Pancreas (tissue), 10 donors: ENCODE data around the gene PRSS50. TPM values are rescaled to one million over a fixed set of nuclear protein-coding genes. Genes with fewer than 3 reads are reported as not detected.

Experiments used
- ATAC-seq, 4 donors: fragments of 200-7000 bp; cut with Tn5 transposase; one replicate each; pipeline versions ENCODE4 v1.8.0 to v1.9.1; 2020; ENCODE audit warnings: mild to moderate bottlenecking in 4 of 4, moderate library complexity in 4 of 4
- DNase-seq, 6 donors: peaks; one replicate each; pipeline ENCODE4 v3.0.0-alpha.2; 2020
- FAIRE-seq: peaks from 2 replicates; lab custom pipeline; 2012; peaks lifted over from hg19 to GRCh38; lab: Jason Lieb, UNC
- H3K27ac ChIP-seq, 4 donors: fragments of 200-600 bp; sonication (generic); 1 replicate in 3 of 4; 2 replicates in 1 of 4; pipeline versions ENCODE4 v1.5.0 to v1.8.0; 2020
- H3K27me3 ChIP-seq, 4 donors: fragments of 200-600 bp; one replicate each; pipeline ENCODE4 v1.8.0; 2021
- H3K36me3 ChIP-seq, 3 donors: fragments of 200-600 bp; sonication (generic) in 1 of 3; one replicate each; pipeline versions ENCODE4 v1.5.0 to v1.8.0; 2020 to 2021
- H3K4me1 ChIP-seq, 3 donors: fragments of 200-600 bp; one replicate each; pipeline ENCODE4 v1.8.0; 2021
- H3K4me3 ChIP-seq, 4 donors: fragments of 200-600 bp; sonication (generic) in 2 of 4; one replicate each; pipeline versions ENCODE4 v1.5.0 to v1.8.0; 2020 to 2021
- H3K9me3 ChIP-seq, 4 donors: fragments of 200-600 bp; one replicate each; pipeline ENCODE4 v1.8.0; 2021
- WGBS, 2 donors: extraction: QIAGEN DNeasy Blood & Tissue Kit; methylation state at CpG; one replicate each; pipeline ENCODE4 v1.1.7; 2013; 5-methylcytosine and 5-hydroxymethylcytosine counted together
- intact Hi-C, 3 donors: fragments of 100-400 bp; cut with DNase I; formaldehyde crosslinking; loops; one replicate each; pipeline versions ENCODE4 v1.11.1 to v1.14.2; 2022
- polyA plus RNA-seq, 2 donors: library from polyadenylated mRNA; stranded (reverse); fragments of 200-250 nt; gene quantifications; one replicate each; pipeline ENCODE4 v1.2.3, GENCODE V29; 2013
- total RNA-seq, 6 donors: library from RNA; stranded (reverse); fragmentation: NEBNext Ultra II Directional in 4 of 6; extraction: Animal tissue kit (Norgen Biotek cat#: 25700) in 4 of 6; gene quantifications; one replicate each; pipeline versions ENCODE4 v1.2.1 to v1.2.4, GENCODE V29; 2021 to 2023
- TF ChIP-seq, protein P1 (sequence below), 4 donors: fragments of 200-600 bp; sonication (generic) in 3 of 4; IDR thresholded peaks; one replicate each; pipeline versions ENCODE4 v1.5.0 to v1.8.0; 2021; ENCODE audit warnings: antibody characterized with exemption in 4 of 4
- donor health status: healthy with polysubstance abuse.
- donor health status: DM: no; HTN: no; CAD: no; lungs with moderate emphysema.
- donor health status: DM: no; HTN: no; CAD: no.
- donor health status: control.
- donor health status: control.
- donor health status: Bipolar disorder and iron deficiency.
- donor health status: DM: yes; HTN: yes; CAD: no.
- donor health status: DM: no; HTN: no; CAD: no.
- donor health status: DM: no; HTN: no; CAD: no.
- donor health status: DM: yes; HTN: yes; CAD: no.

PRSS50 gene
- total and polyA plus RNA-seq, 8 donors, result 0.28 to 2.2 (median 0.51) TPM

DNA sequence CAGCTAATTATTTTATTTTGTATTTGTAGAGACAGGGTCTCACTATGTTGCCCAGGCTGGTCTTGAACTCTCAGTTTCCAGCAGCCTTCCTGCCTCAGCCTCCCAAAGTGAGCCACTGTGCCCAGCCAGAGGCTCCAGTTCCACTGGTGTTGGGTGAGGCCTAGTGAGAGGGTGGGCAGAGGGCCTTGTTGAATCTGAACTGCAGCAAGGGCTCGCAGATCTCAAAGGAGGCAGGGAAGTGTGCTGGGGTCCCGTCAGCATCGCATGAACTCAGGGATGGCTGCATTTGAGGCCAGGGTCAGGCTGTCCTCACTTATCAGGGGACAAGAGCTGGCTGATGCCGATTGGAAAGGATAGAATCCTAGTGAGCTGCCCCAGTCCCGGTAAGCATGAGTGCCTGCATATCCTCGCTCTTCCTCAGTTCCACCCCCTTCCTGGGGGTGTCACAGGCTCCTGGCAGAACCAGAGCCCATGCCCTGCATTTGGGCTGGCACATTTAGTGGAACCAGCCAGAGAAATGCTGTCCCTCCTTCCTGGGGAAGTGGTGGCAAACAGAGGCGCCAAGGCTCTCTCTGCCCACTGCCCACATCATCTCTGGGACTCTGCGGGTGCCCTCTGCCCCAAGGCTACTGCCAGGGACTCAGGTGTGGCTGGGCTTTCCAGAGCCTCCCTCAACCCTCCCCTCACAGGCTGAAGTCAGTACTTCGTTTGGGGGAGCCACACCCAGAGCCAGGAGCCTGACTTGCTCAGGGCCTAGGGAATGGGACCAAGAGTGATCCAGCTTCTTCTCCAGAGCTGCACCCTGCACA is 48.3 kb downstream of the PRSS50 start:
- Histone ChIP-seq H3K27me3 (no peaks in the 10 kb centered on the region), H3K4me3 (no peak overlapping the region), H3K4me1 (peaks cover 0 to 7% (median 3%) of the 10 kb centered on the region in 3 donors), H3K36me3 (peaks cover 0 to 4% (median 0%) of the 10 kb centered on the region in 3 donors), H3K27ac (no peak overlapping the region), H3K9me3 (no peaks in the 10 kb centered on the region)
- TF ChIP-seq, protein P1, sequence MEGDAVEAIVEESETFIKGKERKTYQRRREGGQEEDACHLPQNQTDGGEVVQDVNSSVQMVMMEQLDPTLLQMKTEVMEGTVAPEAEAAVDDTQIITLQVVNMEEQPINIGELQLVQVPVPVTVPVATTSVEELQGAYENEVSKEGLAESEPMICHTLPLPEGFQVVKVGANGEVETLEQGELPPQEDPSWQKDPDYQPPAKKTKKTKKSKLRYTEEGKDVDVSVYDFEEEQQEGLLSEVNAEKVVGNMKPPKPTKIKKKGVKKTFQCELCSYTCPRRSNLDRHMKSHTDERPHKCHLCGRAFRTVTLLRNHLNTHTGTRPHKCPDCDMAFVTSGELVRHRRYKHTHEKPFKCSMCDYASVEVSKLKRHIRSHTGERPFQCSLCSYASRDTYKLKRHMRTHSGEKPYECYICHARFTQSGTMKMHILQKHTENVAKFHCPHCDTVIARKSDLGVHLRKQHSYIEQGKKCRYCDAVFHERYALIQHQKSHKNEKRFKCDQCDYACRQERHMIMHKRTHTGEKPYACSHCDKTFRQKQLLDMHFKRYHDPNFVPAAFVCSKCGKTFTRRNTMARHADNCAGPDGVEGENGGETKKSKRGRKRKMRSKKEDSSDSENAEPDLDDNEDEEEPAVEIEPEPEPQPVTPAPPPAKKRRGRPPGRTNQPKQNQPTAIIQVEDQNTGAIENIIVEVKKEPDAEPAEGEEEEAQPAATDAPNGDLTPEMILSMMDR (IDR thresholded peaks at IDR 0.05), result no peak
- DNase-seq (peak in 4 of 6 donors; percentile 6 to 43 (median 22)), ATAC-seq (no peak), FAIRE-seq (no peak)
- intact Hi-C loops, result no loop called here
- WGBS, 2 donors, result 69 to 77% methylated on average over 9 of the region's 9 CpGs

DNA sequence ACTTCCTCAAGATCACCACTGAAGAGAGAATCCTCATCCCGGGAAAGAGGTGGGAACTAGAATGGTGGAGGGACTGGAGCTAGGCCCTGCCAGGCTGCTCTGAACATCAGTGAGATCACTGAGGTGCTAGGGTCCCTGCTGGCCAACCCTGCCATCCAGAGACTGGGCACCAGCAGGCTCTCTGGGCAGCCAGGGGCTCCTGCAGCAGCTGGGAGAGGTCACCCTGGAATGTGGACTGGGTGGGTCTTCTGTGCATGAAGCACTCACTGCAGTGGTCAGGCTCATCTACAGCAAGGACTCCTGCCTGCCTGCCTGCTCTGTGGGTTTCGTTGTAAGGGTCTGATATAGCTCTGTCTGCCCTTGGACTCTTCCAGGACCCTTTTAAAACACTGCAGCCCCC is 49.1 kb downstream of the PRSS50 start:
- H3K27me3 ChIP-seq, result no peaks in the 10 kb centered on the region
- intact Hi-C loops, result no loop called here
- peaks cover 0 to 4% (median 0%) of the 10 kb centered on the region in 3 donors for H3K36me3 ChIP-seq
- FAIRE-seq (no peak), DNase-seq (peak in 3 of 6 donors; percentile 15 to 40 (median 28)), ATAC-seq (no peak)
- TF ChIP-seq, protein P1 (IDR thresholded peaks at IDR 0.05), result no peak
- H3K4me1 ChIP-seq, result peaks cover 0 to 7% (median 3%) of the 10 kb centered on the region in 3 donors
- H3K27ac ChIP-seq, result no peak overlapping the region
- H3K4me3 ChIP-seq, result no peak overlapping the region
- H3K9me3 ChIP-seq, result no peaks in the 10 kb centered on the region
- WGBS, 2 donors, result 68 to 69% methylated on average over 2 of the region's 2 CpGs

DNA sequence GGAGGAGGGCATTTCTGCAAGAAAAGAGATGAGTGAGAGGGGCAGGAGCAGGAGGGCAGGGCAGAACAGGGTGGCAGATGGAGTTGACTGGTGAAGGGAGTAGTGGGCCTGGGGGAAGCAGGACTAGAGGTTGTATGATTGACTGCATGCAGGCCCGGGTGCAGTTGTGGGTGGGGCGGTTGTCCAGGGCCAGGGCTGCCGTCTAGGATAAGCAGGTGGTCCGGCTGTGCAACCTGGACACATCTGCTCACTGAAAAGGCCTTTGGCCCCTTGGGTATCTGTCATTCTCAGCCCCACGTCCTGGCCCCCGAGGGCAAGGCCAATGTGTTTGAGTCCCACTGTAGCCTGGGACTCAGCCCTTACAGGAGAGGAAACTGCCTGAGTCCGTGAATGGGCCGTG is 49.6 kb downstream of the PRSS50 start:
- H3K27ac ChIP-seq, result no peak overlapping the region
- peaks cover 0 to 7% (median 3%) of the 10 kb centered on the region in 3 donors for H3K4me1 ChIP-seq
- ATAC-seq (no peak), FAIRE-seq (no peak), DNase-seq (peak in 2 of 6 donors; percentile 39 to 52)
- intact Hi-C loops, result no loop called here
- no peaks in the 10 kb centered on the region for H3K9me3 ChIP-seq
- peaks cover 0 to 4% (median 0%) of the 10 kb centered on the region in 3 donors for H3K36me3 ChIP-seq
- 61 to 67% methylated on average over 8 of the region's 8 CpGs for WGBS, 2 donors
- H3K4me3 ChIP-seq, result no peak overlapping the region
- TF ChIP-seq, protein P1 (IDR thresholded peaks at IDR 0.05), result no peak
- no peaks in the 10 kb centered on the region for H3K27me3 ChIP-seq

DNA sequence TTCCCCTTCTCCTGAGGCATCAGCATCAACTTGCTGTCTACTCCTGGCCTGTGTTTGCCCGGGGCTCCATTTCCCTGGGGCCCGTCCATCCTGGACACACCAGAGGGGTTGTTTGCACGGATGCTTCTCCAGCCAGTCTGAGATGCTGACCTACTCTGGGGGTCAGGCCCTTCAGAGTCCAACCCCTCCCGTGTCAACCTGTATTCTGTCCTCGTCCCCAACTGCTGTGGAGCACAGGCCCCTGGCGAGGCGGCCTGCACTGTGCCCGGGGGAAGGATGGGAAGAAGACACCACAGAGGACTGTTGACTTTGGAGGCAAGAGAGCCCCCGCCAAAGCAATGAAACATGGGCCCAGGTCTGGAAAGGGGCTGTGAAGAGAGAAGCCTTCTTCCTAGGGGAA is 50.0 kb downstream of the PRSS50 start:
- intact Hi-C loops, result no loop called here
- peaks cover 0 to 7% (median 3%) of the 10 kb centered on the region in 3 donors for H3K4me1 ChIP-seq
- FAIRE-seq, result no peak
- TF ChIP-seq, protein P1 (IDR thresholded peaks at IDR 0.05), result no peak
- peaks cover 0 to 4% (median 0%) of the 10 kb centered on the region in 3 donors for H3K36me3 ChIP-seq
- 87 to 90% methylated on average over 9 of the region's 9 CpGs for WGBS, 2 donors
- peak in 3 of 6 donors; percentile 13 to 44 (median 33) for DNase-seq
- no peak overlapping the region for H3K27ac ChIP-seq
- H3K4me3 ChIP-seq, result no peak overlapping the region
- no peaks in the 10 kb centered on the region for H3K9me3 ChIP-seq
- ATAC-seq, result no peak
- H3K27me3 ChIP-seq, result no peaks in the 10 kb centered on the region
